ENCODE results near the gene ALDH16A1.
"Not testable (repeated sequence)": the region's sequence is repeated elsewhere in the genome, so short reads cannot be mapped to it uniquely, and the experiment has no call there.

Gene ALDH16A1

DNA sequence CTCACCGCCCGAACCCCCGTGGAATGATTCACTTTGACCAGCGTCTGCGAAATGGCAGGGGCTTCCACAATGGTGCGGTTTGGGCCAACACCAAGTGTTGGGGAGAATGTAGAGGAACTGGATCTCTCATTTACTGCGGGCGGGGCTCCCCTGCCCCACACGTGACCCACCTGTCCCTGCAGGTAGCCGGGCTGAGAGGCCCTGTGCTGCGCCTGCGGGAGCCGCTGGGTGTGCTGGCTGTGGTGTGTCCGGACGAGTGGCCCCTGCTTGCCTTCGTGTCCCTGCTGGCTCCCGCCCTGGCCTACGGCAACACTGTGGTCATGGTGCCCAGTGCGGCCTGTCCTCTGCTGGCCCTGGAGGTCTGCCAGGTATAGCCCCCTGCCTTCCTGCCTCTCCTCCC is 15.2 kb downstream of the ALDH16A1 start:
- DNase-seq, result no peak

DNA sequence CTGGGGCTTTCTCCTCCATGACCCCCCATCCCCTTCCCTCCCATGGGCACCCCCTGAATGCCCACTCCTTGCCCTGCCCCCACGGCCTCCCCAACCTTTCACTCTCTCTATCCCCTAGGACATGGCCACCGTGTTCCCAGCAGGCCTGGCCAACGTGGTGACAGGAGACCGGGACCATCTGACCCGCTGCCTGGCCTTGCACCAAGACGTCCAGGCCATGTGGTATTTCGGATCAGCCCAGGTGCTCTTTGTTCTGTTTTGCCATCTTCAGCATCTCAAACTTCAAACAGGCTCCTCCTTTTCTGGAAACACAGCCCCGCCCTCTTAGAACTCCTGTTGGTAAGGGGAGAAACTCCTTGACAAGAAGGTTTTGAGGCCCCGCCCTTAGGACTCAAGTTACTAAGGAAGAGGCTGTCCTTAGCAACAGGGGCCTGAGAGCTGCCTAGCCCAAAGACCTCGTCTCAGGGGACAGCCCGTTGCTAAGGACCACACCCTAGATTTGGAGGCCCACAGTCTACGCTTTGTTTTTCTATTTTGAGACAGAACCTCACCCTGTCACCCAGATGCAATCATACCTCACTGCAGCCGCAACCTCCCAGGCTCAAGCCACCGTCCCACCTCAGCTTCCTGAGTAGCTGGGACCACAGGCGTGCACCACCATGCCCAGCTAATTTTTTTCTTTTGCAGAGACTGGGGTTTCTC is 15.9 kb downstream of the ALDH16A1 start:
- peak; percentile 53 for DNase-seq

DNA sequence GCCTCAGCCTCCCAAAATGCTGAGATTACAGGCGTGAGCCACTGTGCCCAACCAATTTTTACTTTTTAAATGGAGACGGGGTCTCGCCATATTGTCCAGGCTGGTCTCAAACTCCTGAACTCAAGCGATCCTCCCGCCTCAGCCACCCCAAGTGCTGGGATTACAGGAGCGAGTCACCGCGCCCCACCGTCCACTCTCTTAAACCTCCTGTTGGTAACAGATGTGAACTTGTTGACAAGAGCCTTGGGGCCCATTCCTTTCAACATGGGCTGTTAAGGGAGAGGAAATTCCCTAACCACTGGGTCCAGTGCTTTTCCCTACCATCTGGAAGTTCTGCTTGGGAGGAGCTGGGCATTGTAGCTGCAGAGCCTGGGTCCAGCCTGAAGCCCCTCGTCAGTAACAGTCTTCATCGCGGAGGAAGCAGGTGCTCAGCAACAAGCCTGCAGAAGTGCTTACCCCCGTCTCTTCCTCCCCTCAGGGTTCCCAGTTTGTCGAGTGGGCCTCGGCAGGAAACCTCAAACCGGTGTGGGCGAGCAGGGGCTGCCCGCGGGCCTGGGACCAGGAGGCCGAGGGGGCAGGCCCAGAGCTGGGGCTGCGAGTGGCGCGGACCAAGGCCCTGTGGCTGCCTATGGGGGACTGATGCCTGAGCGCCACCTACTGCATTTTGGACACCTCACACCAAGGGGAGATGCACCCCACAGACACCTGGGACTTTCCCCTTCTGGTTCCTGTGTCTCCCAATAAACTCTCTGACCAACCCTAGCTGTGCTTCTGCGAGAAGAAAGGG is 17.0 kb downstream of the ALDH16A1 start:
- DNase-seq, result no peak

DNA sequence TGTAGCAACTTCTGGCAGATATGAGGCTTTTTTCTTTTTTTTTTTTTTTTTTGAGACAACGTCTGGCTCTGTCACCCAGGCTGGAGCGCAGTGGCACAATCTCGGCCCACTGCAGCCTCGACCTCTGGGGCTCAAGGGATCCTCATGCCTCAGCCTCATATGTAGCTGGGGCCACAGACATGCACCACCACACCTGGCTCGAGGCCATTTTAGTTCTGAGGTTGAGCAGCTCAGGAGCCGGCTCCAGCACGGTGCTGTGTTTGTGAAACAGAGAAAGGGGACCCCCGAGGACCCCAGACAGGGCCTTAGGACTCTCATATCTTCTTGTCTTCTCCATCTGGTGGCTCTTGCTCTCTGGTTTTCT is 17.6 kb downstream of the ALDH16A1 start:
- no peak for DNase-seq

DNA sequence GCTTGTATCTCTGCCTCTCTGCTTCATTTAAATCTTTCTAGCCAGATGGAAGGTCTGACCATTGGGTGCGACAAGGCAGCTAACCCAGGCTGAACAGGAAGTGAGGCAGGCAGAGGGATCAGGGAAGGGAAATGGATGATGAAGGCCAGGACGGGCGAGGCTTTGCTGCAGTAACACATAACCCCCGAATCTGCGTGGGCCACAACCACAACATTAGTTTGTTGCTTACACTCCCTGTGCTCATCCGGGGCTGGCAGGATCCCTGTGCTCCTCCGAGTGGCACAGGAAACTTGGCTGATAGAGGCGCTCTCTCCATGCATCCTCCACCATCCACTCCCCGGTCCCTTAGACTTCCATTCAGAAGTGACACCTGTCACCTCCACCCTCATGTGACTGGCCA is 19.9 kb downstream of the ALDH16A1 start:
- no peak for DNase-seq

DNA sequence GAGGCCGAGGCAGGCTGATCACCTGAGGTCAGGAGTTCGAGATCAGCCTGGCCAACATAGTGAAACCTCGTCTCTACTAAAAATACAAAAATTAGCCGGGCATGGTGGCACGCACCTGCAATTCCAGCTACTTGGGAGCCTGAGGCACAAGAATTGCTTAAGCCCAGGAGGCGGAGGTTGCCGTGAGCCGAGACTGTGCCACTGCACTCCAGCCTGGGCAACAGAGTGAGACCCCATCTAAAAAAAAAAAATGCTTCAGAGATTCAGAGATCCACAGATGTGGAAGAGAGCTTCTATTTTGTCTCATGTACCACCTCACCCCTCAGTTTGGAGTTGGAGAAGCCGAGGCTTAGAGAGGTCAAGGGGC is 20.5 kb downstream of the ALDH16A1 start:
- DNase-seq, result not testable (repeated sequence)

DNA sequence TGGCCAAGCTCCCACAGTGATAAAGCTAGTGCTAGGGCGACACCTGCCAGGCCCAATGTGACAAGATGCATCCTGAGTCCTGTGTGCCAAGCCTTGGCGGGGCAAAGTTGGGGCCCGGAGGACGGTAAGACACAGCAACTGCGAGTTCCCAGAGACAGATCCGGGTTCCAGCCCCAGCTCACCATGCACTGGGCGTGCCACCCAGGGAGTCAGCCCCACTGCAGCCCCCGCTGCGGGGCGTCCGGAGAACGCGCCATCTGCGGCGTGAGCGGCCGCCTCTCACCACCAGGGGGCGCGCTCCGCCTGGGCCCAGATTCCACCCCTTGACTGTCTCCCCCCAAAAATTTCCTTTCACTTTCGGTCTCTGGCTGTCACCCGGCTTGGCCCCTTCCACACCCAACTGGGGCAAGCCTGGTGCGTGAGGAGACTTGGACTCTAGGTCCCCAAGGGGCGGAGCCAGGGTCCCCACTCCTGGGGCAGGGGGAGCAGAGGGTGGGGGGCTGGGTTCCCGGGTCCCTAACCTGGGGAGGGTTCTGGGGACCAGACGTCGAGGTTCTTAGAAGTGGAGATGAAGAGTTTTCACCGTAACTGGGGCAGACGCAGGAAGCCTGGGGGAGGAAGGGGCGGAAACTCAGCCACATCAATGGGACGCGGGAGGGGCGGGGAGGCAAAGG is 21.0 kb downstream of the ALDH16A1 start, which contains the start of gene FLT3LG:
TSS of gene FLT3LG (plus strand) at position 348 of the 674 bp plus-strand sequence. CDS start 425 bp downstream, outside the sequence.
- no peak for DNase-seq

DNA sequence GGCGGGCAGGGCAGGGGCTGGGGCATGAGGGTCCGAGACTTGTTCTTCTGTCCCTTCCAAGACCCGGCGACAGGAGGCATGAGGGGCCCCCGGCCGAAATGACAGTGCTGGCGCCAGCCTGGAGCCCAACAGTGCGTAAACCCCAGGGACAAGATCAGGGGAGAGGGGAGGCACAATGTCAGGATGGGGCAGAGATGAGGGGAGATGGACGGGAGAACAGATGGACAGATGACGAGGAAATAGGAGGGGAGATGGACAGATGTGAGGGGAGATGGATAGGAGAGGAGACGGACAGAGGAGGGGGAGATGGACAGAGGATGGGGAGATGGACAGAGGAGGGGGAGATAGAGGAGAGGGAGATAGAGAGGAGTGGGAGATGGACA is 21.5 kb downstream of the ALDH16A1 start:
- DNase-seq, result no peak

DNA sequence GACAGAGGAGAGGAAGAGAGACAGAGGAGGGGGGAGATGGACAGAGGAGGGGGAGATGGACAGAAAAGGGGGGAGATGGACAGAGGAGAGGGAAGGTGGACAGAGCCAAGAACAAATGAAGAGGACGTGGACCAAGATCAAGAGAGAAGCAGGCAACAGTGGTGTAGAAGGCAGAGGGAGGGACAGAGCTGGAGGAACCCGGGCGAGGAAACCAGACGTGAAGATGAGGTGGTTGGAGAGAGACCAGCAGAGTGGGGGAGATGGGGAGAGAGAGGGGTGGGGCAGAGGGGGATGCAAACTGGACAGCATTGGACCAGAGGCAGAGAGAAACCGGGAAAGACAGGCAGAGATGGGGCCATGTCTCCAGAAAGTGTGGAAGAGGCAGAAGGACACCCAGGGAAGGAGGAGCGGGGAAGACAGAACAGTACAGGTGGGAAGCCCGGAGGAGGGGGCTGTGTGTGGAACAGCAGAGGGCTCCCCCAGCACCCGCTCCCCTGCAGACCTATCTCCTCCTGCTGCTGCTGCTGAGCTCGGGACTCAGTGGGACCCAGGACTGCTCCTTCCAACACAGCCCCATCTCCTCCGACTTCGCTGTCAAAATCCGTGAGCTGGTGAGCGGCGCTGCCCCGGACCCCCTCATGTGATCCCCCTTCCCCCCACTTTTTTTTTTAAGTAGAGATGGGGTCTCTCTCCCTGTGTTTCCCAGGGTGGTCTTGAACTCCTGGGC is 22.3 kb downstream of the ALDH16A1 start:
- DNase-seq, result no peak

DNA sequence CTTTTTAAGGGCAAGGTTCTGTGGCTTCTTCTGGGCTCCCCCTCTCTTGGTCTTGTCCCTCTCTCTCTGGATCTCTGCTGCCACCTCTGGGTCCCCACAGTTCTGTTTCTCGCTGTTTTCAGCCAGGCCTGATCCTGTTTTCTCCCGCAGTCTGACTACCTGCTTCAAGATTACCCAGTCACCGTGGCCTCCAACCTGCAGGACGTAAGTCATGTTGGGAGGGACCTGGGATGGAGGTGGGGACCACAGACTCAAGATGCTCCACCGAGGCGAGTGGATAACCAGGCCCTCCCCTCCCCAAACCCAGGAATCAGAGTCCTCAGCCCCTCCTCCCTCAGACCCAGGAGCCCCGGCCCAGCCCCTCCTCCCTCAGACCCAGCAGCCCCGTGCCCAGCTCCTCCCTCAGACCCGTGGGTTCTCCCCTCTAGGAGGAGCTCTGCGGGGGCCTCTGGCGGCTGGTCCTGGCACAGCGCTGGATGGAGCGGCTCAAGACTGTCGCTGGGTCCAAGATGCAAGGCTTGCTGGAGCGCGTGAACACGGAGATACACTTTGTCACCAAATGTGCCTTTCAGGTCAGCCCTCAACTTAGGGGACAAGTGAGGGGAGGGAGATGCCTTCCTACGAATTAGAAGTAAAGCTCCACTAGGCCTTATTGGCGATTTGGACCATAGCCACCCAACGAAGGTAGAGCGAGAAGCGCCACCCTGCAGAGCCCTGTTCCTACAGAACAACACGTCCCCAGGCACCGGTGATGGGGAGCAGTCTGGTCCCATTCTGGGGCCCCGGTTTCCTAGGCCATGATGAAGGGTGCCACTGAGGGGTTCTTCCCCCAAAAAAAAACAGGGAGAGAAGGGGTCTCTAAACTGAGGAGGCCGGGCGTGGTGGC is 23.2 kb downstream of the ALDH16A1 start:
- DNase-seq, result no peak

DNA sequence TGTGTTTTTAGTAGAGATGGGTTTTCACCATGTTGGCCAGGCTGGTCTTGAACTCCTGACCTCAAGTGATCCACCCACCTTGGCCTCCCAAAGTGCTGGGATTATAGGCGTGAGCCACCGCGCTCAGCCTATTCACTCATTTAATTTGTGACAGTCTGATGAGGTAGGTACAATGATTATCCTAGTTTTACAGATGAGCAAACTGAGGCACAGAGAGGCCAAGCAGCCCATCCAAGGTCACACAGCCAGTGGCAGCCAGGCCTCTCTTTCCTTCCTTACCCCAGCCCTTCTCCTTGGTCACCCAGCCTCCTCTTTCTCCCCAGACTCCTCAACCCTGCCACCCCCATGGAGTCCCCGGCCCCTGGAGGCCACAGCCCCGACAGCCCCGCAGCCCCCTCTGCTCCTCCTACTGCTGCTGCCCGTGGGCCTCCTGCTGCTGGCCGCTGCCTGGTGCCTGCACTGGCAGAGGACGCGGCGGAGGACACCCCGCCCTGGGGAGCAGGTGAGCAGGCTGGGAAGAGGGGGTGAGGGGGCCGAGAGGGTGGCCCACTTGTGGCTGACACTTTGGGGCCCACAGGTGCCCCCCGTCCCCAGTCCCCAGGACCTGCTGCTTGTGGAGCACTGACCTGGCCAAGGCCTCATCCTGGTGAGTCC is 27.1 kb downstream of the ALDH16A1 start:
- no peak for DNase-seq

DNA sequence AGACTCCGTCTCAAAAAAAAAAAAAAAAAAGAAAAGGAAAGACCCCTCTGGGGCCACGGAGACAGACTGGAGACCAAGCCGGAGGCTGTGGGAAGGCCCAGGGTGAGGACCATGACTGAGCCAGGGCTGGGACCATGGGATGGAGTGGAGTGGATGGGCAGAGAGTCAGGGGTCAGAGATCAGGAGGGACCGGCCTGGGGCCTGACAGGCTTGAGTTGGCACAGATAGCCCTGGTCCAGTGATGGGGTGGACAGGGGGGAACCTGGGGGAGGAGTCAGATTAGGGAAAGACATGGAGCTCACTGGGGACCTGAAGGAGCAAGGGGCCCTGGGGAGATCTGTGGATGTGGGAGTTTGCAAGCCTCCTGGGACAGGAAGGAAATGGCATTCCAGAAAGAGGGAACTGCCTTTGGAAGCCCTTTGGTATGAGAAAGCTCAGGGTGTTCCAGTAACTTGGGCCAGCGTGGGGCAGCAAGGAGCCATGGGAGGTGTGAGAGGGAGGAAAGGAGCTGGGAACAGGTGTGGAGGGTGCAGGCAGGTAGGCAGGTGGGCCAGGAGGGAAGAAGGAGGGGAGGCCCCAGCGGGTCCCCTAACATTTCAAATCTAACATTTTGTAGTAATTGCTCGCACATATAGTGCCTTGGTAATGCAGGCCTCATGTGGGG is 28.1 kb downstream of the ALDH16A1 start:
- DNase-seq, result no peak

DNA sequence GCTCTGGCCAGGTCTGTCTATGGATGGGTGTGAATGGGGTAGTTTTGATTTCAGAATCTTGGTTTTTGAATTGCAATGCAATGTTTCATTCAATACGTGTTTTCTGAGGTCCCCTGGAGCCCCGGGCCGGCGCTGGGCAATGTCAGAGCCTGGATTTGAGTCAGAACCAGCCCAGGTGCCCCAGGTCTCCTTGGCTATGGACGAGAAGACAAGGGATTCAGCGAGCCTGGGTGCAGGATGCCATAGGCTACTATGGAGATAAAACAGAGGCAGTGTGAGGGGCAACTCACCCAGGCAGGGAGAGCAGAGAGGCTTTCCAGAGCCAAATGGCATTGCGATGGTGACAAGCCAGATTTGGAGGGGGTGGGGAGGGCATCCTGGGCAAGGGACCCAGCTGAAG is 33.2 kb downstream of the ALDH16A1 start:
- DNase-seq, result no peak

DNA sequence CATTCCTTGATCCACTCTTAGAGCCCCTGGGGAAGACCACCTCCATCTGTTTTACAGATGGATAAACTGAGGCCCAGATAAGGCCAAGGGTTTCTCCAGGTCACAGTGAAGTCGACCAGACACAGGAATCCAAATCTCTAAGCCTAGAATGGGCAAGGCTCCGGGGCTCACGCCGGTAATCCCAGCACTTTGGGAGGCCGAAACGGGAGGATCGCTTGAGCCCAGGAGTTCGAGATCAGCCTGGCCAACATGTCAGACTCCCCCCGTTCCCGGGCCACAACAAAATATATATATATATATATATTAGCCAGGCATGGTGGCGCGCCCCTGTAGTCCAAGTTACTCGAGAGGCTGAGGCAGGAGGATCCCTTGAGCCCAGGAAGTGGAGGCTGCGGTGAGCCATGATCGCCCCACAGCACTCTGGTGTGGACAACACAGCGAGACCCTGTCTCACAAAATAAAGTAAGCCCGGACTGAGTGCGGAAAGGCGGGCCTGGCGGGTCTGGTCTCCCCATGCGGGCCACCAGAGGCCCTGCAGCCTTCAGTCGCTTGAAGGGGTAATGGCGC is 33.8 kb downstream of the ALDH16A1 start:
- DNase-seq, result no peak

DNA sequence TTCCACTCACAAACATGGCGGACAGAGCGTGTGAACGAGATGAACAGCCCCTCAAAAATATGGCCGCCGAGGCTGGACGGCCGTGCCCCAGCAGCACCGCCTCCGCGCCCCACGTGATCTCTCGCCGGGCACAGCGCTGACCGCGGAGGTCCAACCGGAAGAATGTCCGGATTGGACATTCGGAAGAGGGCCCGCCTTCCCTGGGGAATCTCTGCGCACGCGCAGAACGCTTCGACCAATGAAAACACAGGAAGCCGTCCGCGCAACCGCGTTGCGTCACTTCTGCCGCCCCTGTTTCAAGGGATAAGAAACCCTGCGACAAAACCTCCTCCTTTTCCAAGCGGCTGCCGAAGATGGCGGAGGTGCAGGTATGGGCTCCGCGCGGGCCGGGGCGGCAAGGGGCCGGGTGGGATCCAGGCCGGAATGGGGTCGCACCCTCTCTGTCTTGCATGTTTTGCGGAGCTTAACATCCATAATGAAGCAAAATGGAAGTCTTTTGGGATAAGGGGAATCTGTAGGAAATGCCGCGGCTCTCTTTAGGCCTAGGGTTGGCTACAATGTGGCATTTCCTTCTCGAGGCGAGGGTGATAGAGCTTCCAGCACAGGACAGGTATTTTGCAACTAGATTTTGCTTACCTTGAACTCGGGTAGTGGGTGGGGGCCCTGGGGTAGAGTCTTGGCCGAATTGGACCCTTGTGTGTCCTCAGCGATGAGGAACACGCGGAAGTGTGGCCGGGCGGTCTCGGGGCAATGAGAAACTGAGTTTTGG is 34.4 kb downstream of the ALDH16A1 start, which contains the start of gene RPL13A:
TSS of gene RPL13A (plus strand) at position 332 of the 769 bp plus-strand sequence. CDS start at position 354, 22 bp downstream.
- DNase-seq, result peak; percentile 99

DNA sequence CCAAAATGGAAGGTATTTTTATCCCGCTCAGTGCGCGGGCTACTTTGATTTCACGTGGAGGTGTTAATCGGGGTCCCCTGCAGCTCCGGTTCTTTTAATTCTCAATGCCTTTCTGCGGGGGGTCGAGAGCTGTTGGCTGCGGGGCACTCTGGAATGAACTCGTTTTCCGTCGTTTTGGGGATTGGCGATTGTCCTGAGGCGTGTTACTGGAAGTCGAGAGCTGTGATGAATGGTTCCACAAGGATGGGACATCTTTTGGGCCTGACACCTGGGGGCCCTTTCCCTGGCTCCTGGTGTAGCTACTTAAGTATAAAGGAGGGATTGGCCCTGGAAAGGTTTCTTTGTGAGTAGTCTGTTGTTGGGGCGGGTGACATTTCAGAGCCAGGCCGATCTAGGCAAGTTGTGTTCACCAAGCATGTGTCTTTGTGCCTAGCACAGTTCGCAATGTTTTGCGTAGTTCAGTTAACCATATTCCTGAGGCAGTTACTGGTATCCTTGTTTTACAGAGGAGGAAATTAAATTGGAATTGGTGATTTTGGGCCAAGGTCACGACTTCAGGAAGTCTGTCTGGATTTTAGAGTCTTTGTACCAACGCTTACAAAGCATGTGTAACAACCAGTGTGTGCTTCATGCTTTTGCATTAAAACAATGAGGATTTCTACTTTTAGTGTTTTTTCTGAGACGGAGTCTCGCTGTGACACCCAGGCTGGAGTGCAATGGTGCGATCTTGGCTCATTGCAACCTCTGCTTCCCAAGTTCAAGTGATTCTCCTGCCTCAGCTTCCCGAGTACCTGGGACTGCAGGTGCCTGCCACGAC is 35.2 kb downstream of the ALDH16A1 start:
- no peak for DNase-seq

DNA sequence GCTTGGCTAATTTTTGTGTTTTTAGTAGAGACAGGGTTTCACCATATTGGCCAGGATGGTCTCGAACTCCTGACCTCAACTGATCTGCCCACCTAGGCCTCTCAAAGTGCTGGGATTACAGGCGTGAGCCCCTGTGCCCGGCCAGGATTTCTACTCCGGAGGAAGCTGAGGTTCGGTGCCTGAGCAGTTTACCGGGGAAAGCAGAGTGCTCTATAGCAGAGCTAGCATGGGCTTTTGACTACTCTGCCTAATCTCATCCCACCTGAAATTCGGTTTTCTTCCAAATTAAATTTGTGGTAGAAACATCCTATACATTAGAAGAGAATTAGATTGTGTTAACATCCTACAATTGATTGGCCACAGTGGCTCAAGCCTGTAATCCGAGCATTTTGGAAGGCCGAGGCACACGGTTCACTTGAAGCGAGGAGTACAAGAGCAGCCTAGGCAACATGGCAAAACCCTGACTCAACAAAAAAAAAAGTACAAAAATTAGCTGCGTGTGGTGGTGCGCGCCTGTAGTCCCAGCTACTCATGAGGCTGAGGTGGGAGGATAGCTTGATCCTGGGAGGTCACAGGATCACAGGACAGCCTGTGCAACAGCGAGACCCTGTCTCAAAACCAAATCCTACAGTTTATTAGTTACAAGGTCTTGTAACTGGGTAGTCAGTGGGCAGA is 36.0 kb downstream of the ALDH16A1 start:
- no peak for DNase-seq

DNA sequence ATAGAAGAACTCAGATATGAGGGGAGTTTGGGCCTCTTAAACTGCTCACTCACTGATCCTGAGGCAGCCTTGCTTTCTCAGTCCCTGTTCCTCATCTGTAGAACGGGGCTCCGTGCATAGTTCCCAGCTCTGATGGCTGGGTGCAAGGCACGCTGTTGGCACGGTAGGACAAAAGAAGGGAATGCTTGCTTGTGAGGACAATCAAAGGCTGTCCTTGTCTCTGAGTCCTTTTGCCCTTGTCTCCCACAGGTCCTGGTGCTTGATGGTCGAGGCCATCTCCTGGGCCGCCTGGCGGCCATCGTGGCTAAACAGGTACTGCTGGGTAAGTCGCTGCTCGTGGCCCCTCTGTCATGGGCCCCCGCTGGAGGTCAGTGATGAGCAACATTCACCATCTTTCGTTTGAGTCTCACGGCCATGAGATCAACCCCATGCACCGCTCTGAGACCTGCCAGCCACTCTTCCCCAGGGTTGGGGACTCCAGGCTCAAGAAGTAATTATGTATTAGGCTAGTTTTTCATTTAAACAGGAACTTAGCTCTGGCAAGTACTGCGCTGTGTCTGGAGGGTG is 36.7 kb downstream of the ALDH16A1 start:
- DNase-seq, result no peak

Data from DMS153 (cell line).